ENCODE measurements around the gene NFYC.

Gene NFYC

DNA sequence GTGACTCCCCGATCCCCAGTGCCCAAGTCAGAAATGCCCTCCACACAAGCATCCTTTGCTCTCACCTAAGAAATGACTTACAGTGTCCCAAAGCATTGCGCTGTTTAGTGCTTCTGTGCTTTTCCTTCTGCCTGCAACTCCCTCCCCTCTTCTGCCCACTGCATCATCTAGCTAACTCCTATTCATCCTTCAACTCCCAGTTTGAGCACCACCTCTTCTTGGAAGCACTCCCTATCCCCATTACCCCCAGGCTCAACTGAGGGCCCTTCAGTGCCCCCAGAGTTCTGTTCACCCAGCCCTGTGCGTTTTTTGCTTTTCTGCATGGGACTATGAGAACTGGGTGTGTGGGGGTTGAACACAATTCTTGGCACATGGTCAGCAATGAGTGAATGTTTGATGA, 102.1 kb downstream of the NFYC start:
- Histone ChIP-seq H3K14ac (ENCODE audit: low read length in 2 of 2) (no peak overlapping the region), H2BK12ac (ENCODE audit: low read length in 2 of 2) (no peak overlapping the region), H2BK15ac (ENCODE audit: low read depth, poor library complexity, severe bottlenecking) (no peak overlapping the region), H3K4me3 (ENCODE audit: insufficient read depth in 1 of 2, low read depth in 1 of 2, low read length in 2 of 2) (no peak overlapping the region), H2AFZ (ENCODE audit: low read depth, low read length) (no peak overlapping the region), H2BK5ac (ENCODE audit: low read depth, low read length, poor library complexity, severe bottlenecking) (no peak overlapping the region), H4K8ac (ENCODE audit: low read length) (no peak overlapping the region), H3K9ac (ENCODE audit: low read length) (no peak overlapping the region), H3K36me3 (ENCODE audit: control insufficient read depth in 1 of 2, insufficient read depth in 2 of 2, low read depth in 1 of 2, low read length in 2 of 2) (no peaks in the 10 kb centered on the region), H3K4me1 (ENCODE audit: control insufficient read depth, insufficient read depth, low read depth, low read length) (peaks cover 3% of the 10 kb centered on the region), H2AK5ac (ENCODE audit: low read length, severe bottlenecking) (no peak overlapping the region), H3K4ac (ENCODE audit: low read depth in 1 of 2, low read length in 2 of 2) (no peak overlapping the region), H3K9me3 (ENCODE audit: control insufficient read depth, low read length) (no peaks in the 10 kb centered on the region), H3K18ac (ENCODE audit: low read depth in 1 of 2, low read length in 2 of 2) (no peak overlapping the region), H2BK120ac (ENCODE audit: low read depth, low read length) (no peak overlapping the region), H3K4me2 (ENCODE audit: low read length, poor library complexity, severe bottlenecking) (no peak overlapping the region), H4K91ac (ENCODE audit: low read length) (no peak overlapping the region), H3K23ac (ENCODE audit: low read length in 2 of 2) (no peak overlapping the region), H3K27ac (ENCODE audit: low read length, poor library complexity, severe bottlenecking) (no peak overlapping the region), H3K27me3 (ENCODE audit: control insufficient read depth in 1 of 2, insufficient read depth in 1 of 2, low read length in 2 of 2) (peaks cover 25 to 86% of the 10 kb centered on the region in 2 experiments), H3K79me1 (replicated peaks; ENCODE audit: low read length, poor library complexity, severe bottlenecking) (no peaks in the 10 kb centered on the region)
- DNase-seq: no peak
- WGBS: 89% methylated on average over 3 of the region's 3 CpGs

DNA sequence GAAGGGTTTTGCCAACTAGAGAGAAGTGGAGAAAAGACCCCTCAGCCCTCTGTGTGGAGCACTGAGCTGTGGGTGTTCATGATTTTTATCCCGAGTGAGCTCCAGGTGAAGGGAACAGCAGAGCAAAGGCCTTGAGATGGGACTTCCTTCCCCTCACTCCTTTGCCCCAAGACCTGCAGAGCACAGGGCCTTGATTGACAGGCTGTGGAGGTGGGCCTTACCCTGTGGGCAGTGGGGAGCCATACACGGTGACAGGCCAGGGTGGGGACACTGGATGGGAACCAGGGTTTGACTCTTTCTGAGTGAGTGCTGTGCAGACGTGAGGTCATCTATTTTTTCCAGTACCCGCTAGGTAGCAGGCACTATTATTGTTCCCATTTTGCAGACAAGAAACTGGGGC, 102.5 kb downstream of the NFYC start:
- no peak overlapping the region for H3K4me2 ChIP-seq (ENCODE audit: low read length, poor library complexity, severe bottlenecking)
- H3K4ac ChIP-seq (ENCODE audit: low read depth in 1 of 2, low read length in 2 of 2): no peak overlapping the region
- H2BK120ac ChIP-seq (ENCODE audit: low read depth, low read length): no peak overlapping the region
- no peak overlapping the region for H2BK12ac ChIP-seq (ENCODE audit: low read length in 2 of 2)
- no peak overlapping the region for H2BK15ac ChIP-seq (ENCODE audit: low read depth, poor library complexity, severe bottlenecking)
- no peak overlapping the region for H3K4me3 ChIP-seq (ENCODE audit: insufficient read depth in 1 of 2, low read depth in 1 of 2, low read length in 2 of 2)
- H4K91ac ChIP-seq (ENCODE audit: low read length): no peak overlapping the region
- H3K18ac ChIP-seq (ENCODE audit: low read depth in 1 of 2, low read length in 2 of 2): no peak overlapping the region
- H3K36me3 ChIP-seq (ENCODE audit: control insufficient read depth in 1 of 2, insufficient read depth in 2 of 2, low read depth in 1 of 2, low read length in 2 of 2): no peaks in the 10 kb centered on the region
- no peaks in the 10 kb centered on the region for H3K9me3 ChIP-seq (ENCODE audit: control insufficient read depth, low read length)
- WGBS: 73% methylated on average over 4 of the region's 4 CpGs
- peaks cover 25 to 85% of the 10 kb centered on the region in 2 experiments for H3K27me3 ChIP-seq (ENCODE audit: control insufficient read depth in 1 of 2, insufficient read depth in 1 of 2, low read length in 2 of 2)
- no peak overlapping the region for H2AK5ac ChIP-seq (ENCODE audit: low read length, severe bottlenecking)
- no peak overlapping the region for H3K14ac ChIP-seq (ENCODE audit: low read length in 2 of 2)
- no peak overlapping the region for H2AFZ ChIP-seq (ENCODE audit: low read depth, low read length)
- H3K4me1 ChIP-seq (ENCODE audit: control insufficient read depth, insufficient read depth, low read depth, low read length): peaks cover 5% of the 10 kb centered on the region
- no peak overlapping the region for H3K9ac ChIP-seq (ENCODE audit: low read length)
- H4K8ac ChIP-seq (ENCODE audit: low read length): no peak overlapping the region
- H3K23ac ChIP-seq (ENCODE audit: low read length in 2 of 2): no peak overlapping the region
- H2BK5ac ChIP-seq (ENCODE audit: low read depth, low read length, poor library complexity, severe bottlenecking): no peak overlapping the region
- H3K79me1 ChIP-seq (replicated peaks; ENCODE audit: low read length, poor library complexity, severe bottlenecking): no peaks in the 10 kb centered on the region
- DNase-seq: no peak
- H3K27ac ChIP-seq (ENCODE audit: low read length, poor library complexity, severe bottlenecking): no peak overlapping the region

DNA sequence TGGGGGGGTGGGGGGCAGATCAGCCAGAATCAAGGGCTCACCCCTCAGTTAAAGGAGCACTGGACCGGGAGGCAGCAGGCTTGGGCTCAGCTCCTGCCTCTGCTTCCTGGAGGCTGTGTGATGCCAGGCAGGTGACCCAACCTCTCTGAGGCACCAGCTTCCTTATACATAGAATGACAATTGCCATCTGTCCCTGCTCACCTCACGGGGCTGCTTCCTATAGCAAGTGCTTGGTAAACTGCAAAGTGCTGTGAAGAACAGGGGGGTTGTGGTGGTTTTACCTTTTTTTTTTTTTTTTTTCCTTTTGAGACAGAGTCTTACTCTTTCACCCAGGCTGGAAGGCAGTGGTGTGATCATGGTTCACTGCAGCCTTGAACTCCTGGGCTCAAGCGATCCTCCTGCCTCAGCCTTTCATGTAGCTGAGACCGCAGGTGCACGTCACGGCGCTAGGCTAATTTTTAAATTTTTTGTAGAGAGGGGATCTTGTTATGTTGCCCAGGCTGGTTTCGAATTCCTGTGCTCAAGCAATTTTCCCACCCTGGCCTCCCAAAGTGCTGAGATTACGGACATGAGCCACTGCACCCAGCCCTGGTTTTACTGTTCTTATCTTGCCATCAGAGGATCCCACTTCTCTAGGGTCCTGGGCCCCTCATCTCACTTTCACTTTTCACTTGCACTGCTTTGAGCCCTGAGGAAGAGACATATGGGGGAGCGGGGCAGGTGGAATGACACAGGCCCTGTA, 103.6 kb downstream of the NFYC start:
- H3K27ac ChIP-seq (ENCODE audit: low read length, poor library complexity, severe bottlenecking): no peak overlapping the region
- no peaks in the 10 kb centered on the region for H3K79me1 ChIP-seq (replicated peaks; ENCODE audit: low read length, poor library complexity, severe bottlenecking)
- no peak overlapping the region for H3K4me3 ChIP-seq (ENCODE audit: insufficient read depth in 1 of 2, low read depth in 1 of 2, low read length in 2 of 2)
- 86% methylated on average over 5 of the region's 10 CpGs for WGBS
- no peaks in the 10 kb centered on the region for H3K9me3 ChIP-seq (ENCODE audit: control insufficient read depth, low read length)
- no peak overlapping the region for H4K91ac ChIP-seq (ENCODE audit: low read length)
- H2AK5ac ChIP-seq (ENCODE audit: low read length, severe bottlenecking): no peak overlapping the region
- no peak overlapping the region for H2BK12ac ChIP-seq (ENCODE audit: low read length in 2 of 2)
- peaks cover 25 to 78% of the 10 kb centered on the region in 2 experiments for H3K27me3 ChIP-seq (ENCODE audit: control insufficient read depth in 1 of 2, insufficient read depth in 1 of 2, low read length in 2 of 2)
- H4K8ac ChIP-seq (ENCODE audit: low read length): no peak overlapping the region
- H3K4me2 ChIP-seq (ENCODE audit: low read length, poor library complexity, severe bottlenecking): no peak overlapping the region
- H3K4ac ChIP-seq (ENCODE audit: low read depth in 1 of 2, low read length in 2 of 2): no peak overlapping the region
- H3K14ac ChIP-seq (ENCODE audit: low read length in 2 of 2): no peak overlapping the region
- no peak overlapping the region for H3K23ac ChIP-seq (ENCODE audit: low read length in 2 of 2)
- H3K36me3 ChIP-seq (ENCODE audit: control insufficient read depth in 1 of 2, insufficient read depth in 2 of 2, low read depth in 1 of 2, low read length in 2 of 2): no peaks in the 10 kb centered on the region
- H3K4me1 ChIP-seq (ENCODE audit: control insufficient read depth, insufficient read depth, low read depth, low read length): peaks cover 5% of the 10 kb centered on the region
- H2BK5ac ChIP-seq (ENCODE audit: low read depth, low read length, poor library complexity, severe bottlenecking): no peak overlapping the region
- no peak overlapping the region for H3K18ac ChIP-seq (ENCODE audit: low read depth in 1 of 2, low read length in 2 of 2)
- no peak overlapping the region for H2BK120ac ChIP-seq (ENCODE audit: low read depth, low read length)
- H2BK15ac ChIP-seq (ENCODE audit: low read depth, poor library complexity, severe bottlenecking): no peak overlapping the region
- no peak overlapping the region for H3K9ac ChIP-seq (ENCODE audit: low read length)
- H2AFZ ChIP-seq (ENCODE audit: low read depth, low read length): no peak overlapping the region
- no peak for DNase-seq

DNA sequence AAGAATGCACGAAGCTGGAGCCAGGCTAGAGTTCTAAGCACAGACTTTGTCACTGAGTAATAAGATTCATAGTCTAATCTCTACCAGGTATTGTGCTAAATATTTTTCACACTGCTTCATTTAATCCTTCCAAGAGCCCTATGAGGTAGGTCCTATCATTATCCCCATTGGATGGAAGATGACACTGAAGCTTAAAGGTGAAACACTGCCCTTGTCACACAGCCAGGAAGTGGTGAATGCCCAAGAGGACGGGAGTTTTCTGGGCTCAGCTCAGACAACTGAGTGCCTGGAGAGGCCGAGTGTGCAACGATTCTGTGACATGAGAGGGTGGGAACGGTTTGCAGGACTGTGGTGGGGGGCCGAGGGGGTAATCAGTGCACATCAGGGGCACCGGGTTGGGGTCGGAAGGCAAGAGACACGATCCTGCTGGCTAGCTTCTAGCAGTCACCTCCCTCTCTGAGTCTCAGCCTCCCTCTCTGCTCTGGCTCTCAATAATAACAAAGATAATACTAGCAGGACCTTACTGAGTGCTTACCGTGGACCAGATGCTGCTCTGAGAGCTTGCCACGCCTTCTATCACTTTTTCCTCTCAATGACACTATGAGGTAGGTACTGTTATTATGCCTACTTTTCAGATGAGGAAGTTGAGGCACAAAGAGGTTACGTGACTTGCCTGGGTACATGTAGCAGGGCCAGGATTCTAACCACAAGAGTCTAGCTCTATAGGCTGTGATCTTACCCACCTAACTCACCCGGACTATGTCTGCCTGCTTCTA, 104.5 kb downstream of the NFYC start:
- Histone ChIP-seq H2BK15ac (ENCODE audit: low read depth, poor library complexity, severe bottlenecking) (no peak overlapping the region), H3K14ac (ENCODE audit: low read length in 2 of 2) (no peak overlapping the region), H3K36me3 (ENCODE audit: control insufficient read depth in 1 of 2, insufficient read depth in 2 of 2, low read depth in 1 of 2, low read length in 2 of 2) (no peaks in the 10 kb centered on the region), H3K4ac (ENCODE audit: low read depth in 1 of 2, low read length in 2 of 2) (no peak overlapping the region), H2BK5ac (ENCODE audit: low read depth, low read length, poor library complexity, severe bottlenecking) (no peak overlapping the region), H4K8ac (ENCODE audit: low read length) (no peak overlapping the region), H3K23ac (ENCODE audit: low read length in 2 of 2) (no peak overlapping the region), H2AK5ac (ENCODE audit: low read length, severe bottlenecking) (no peak overlapping the region), H3K79me1 (replicated peaks; ENCODE audit: low read length, poor library complexity, severe bottlenecking) (no peaks in the 10 kb centered on the region), H2BK120ac (ENCODE audit: low read depth, low read length) (no peak overlapping the region), H2BK12ac (ENCODE audit: low read length in 2 of 2) (no peak overlapping the region), H3K4me3 (ENCODE audit: insufficient read depth in 1 of 2, low read depth in 1 of 2, low read length in 2 of 2) (no peak overlapping the region), H3K4me1 (ENCODE audit: control insufficient read depth, insufficient read depth, low read depth, low read length) (peaks cover 5% of the 10 kb centered on the region), H3K27ac (ENCODE audit: low read length, poor library complexity, severe bottlenecking) (no peak overlapping the region), H3K9me3 (ENCODE audit: control insufficient read depth, low read length) (no peaks in the 10 kb centered on the region), H3K27me3 (ENCODE audit: control insufficient read depth in 1 of 2, insufficient read depth in 1 of 2, low read length in 2 of 2) (peaks cover 27 to 78% of the 10 kb centered on the region in 2 experiments), H4K91ac (ENCODE audit: low read length) (no peak overlapping the region), H3K4me2 (ENCODE audit: low read length, poor library complexity, severe bottlenecking) (no peak overlapping the region), H3K9ac (ENCODE audit: low read length) (no peak overlapping the region), H3K18ac (ENCODE audit: low read depth in 1 of 2, low read length in 2 of 2) (no peak overlapping the region), H2AFZ (ENCODE audit: low read depth, low read length) (no peak overlapping the region)
- no peak for DNase-seq
- WGBS: 59% methylated on average over 11 of the region's 13 CpGs

Measured in mesenchymal stem cell (in vitro differentiated cells and primary cell).